Kidney epithelial cell (primary cell): ENCODE data around the gene ACTRT1. TPM values are rescaled to one million over a fixed set of nuclear protein-coding genes. Genes with fewer than 3 reads are reported as not detected.

Experiments
- DNase-seq: peaks from one replicate; pipeline ENCODE4 v3.0.0-alpha.2; 2010; ENCODE audit warnings: low read depth
- H3K27me3 ChIP-seq: 2 replicates; pipeline ENCODE4 v1.6.0; 2011; ENCODE audit warnings: low read length; ENCODE audit not compliant: control insufficient read depth, insufficient read depth
- H3K36me3 ChIP-seq: 2 replicates; pipeline ENCODE4 v1.5.1; 2011; ENCODE audit warnings: low read length; ENCODE audit not compliant: control insufficient read depth, insufficient read depth
- H3K4me3 ChIP-seq: 2 replicates; pipeline ENCODE4 v1.5.1; 2011; ENCODE audit warnings: low read depth, mild to moderate bottlenecking, control low read depth, low read length
- total RNA-seq: library from RNA; depleted of rRNA; stranded (reverse); fragments of >200 nt; gene quantifications from 2 replicates; pipeline ENCODE4 v1.2.3, GENCODE V29; 2015
- TF ChIP-seq, protein P1 (sequence below): IDR thresholded peaks from 2 replicates; pipeline ENCODE4 v1.5.1; 2011; ENCODE audit warnings: mild to moderate bottlenecking, moderate library complexity, low read length, control low read depth, inconsistent platforms; ENCODE audit not compliant: insufficient read depth, poor library complexity, severe bottlenecking

The ACTRT1 gene
- total RNA-seq, 1 donor from 2014 or later = not detected

DNA sequence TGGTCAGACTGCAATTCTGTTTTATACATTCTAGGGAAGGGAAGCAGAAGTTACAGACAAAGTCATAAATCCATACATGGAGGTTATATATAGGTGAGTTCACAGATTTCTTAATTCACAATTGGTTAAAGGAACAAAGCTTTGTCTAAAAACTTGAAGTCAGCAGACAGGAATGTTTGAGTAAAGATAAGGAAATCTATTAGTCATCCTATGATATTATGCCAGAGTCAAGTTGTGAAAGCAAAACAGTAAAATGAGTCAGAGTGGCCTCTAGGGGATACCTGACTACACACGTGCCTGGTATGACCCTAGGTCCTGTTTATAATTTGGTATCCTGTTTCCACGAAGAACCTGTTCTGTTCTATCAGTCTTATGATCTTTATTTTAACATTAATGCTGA lies 31.5 kb downstream of the ACTRT1 start:
- peak; percentile 68 for DNase-seq
- Histone ChIP-seq H3K27me3 (no peaks in the 10 kb centered on the region), H3K36me3 (no peaks in the 10 kb centered on the region), H3K4me3 (no peak overlapping the region)
- TF ChIP-seq, protein P1, sequence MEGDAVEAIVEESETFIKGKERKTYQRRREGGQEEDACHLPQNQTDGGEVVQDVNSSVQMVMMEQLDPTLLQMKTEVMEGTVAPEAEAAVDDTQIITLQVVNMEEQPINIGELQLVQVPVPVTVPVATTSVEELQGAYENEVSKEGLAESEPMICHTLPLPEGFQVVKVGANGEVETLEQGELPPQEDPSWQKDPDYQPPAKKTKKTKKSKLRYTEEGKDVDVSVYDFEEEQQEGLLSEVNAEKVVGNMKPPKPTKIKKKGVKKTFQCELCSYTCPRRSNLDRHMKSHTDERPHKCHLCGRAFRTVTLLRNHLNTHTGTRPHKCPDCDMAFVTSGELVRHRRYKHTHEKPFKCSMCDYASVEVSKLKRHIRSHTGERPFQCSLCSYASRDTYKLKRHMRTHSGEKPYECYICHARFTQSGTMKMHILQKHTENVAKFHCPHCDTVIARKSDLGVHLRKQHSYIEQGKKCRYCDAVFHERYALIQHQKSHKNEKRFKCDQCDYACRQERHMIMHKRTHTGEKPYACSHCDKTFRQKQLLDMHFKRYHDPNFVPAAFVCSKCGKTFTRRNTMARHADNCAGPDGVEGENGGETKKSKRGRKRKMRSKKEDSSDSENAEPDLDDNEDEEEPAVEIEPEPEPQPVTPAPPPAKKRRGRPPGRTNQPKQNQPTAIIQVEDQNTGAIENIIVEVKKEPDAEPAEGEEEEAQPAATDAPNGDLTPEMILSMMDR = no peak

DNA sequence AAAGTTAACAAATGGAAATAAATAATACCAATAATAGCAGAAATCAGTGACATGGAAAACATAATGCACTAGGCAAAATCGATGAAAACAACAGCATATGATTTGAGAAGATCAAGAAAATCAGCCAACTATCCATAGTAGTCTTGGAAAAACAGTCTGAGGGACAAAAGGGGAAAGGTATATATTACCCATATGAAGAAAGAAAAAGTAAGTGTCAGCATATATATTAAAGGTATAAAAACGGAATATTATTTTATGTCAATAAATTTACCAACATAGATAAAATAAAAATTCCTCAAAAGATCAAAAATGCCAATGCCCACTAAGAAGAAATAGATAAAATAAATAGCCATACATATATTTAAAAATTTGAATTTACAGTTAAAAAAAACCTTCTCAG lies 33.0 kb downstream of the ACTRT1 start:
- TF ChIP-seq, protein P1 = no peak
- Histone ChIP-seq H3K4me3 (no peak overlapping the region), H3K36me3 (no peaks in the 10 kb centered on the region), H3K27me3 (no peaks in the 10 kb centered on the region)
- DNase-seq = no peak

DNA sequence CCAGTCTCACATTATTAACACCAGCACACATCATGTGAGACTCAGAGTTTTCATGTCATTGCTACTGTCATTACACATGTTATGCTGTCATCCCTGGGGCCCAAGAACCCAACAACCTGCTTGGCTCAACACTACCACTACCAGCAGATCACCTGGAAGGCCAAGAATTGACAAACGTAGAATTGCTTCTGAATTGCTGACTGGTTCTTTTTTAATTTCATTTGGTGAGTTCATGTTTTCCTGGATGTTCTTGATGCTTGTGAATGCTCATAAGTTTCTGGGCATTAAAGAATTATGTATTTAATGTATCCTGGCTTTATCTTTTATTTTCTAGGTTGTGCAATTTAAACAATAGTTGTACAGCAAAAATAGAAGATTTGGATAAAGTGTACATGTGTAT lies 40.2 kb downstream of the ACTRT1 start:
- Histone ChIP-seq H3K27me3 (no peaks in the 10 kb centered on the region), H3K36me3 (no peaks in the 10 kb centered on the region), H3K4me3 (no peak overlapping the region)
- TF ChIP-seq, protein P1 = no peak
- no peak for DNase-seq

DNA sequence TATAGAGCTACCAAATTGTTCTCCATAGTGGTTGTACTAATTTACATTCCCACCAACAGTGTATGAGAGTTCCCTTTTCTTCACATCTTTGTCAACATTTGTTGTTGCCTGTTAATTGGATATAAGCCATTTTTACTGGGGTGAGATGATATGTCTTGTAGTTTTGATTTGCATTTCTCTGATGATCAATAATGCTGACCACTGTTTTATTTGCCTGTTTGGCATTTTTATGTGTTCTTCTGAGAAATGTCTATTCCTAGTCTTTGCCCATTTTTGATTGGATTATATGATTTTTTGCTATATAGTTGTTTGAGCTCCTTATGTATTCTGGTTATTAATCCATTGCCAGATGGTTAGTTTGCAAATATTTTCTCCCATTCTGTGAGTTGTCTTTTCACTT lies 44.3 kb downstream of the ACTRT1 start:
- H3K27me3 ChIP-seq = no peaks in the 10 kb centered on the region
- H3K36me3 ChIP-seq = no peaks in the 10 kb centered on the region
- no peak overlapping the region for H3K4me3 ChIP-seq
- DNase-seq = no peak
- TF ChIP-seq, protein P1 = no peak
